Activated CD8-positive, alpha-beta T cell treated with anti-CD3 and anti-CD28 coated beads, Interleukin-2, amount 10 ng/mL, durations not matched to agents 7 days and 5 days (primary cell): ENCODE data around the gene HOXB4. TPM values are rescaled to one million over a fixed set of nuclear protein-coding genes. Genes with fewer than 3 reads are reported as not detected.

Experiments
- ATAC-seq: fragments of 150-1000 bp; cut with Tn5 transposase; one replicate; pipeline ENCODE4 v1.10.0; 2021; ENCODE audit warnings: moderate library complexity
- CTCF ChIA-PET: fragments of 350-600 bp; sonication (Branson Sonifier 250); formaldehyde crosslinking; loops from one replicate; lab custom pipeline; 2021; ENCODE audit warnings: antibody characterized with exemption; lab: Charles Lee
- POLR2A ChIA-PET: fragments of 350-600 bp; sonication (Branson Sonifier 250); formaldehyde crosslinking; loops from one replicate; lab custom pipeline; 2021; ENCODE audit warnings: antibody characterized with exemption; lab: Charles Lee
- DNase-seq: peaks from one replicate; pipeline ENCODE4 v3.0.0-alpha.2; 2020
- H3K27ac Mint-ChIP-seq: one replicate; pipeline ENCODE4 v1.8.0; 2021; ENCODE audit warnings: mild to moderate bottlenecking, mixed read lengths
- H3K27me3 Mint-ChIP-seq: one replicate; pipeline ENCODE4 v1.8.0; 2021; ENCODE audit warnings: low read depth, mixed read lengths
- H3K36me3 Mint-ChIP-seq: one replicate; pipeline ENCODE4 v1.8.0; 2021; ENCODE audit warnings: low read depth, mixed read lengths
- H3K4me1 Mint-ChIP-seq: one replicate; pipeline ENCODE4 v1.8.0; 2021; ENCODE audit warnings: low read depth, mixed read lengths
- H3K4me3 Mint-ChIP-seq: one replicate; pipeline ENCODE4 v1.8.0; 2021; ENCODE audit warnings: mild to moderate bottlenecking, mixed read lengths
- H3K9me3 Mint-ChIP-seq: one replicate; pipeline ENCODE4 v1.8.0; 2022; ENCODE audit warnings: mixed read lengths; ENCODE audit not compliant: insufficient read depth
- total RNA-seq, 2 experiments: library from RNA; stranded (reverse); gene quantifications; one replicate each; pipeline ENCODE4 v1.2.3, GENCODE V29; 2021

The HOXB4 gene
- total RNA-seq, 2 experiments from 2014 or later = 5.7 to 6.1 TPM

DNA sequence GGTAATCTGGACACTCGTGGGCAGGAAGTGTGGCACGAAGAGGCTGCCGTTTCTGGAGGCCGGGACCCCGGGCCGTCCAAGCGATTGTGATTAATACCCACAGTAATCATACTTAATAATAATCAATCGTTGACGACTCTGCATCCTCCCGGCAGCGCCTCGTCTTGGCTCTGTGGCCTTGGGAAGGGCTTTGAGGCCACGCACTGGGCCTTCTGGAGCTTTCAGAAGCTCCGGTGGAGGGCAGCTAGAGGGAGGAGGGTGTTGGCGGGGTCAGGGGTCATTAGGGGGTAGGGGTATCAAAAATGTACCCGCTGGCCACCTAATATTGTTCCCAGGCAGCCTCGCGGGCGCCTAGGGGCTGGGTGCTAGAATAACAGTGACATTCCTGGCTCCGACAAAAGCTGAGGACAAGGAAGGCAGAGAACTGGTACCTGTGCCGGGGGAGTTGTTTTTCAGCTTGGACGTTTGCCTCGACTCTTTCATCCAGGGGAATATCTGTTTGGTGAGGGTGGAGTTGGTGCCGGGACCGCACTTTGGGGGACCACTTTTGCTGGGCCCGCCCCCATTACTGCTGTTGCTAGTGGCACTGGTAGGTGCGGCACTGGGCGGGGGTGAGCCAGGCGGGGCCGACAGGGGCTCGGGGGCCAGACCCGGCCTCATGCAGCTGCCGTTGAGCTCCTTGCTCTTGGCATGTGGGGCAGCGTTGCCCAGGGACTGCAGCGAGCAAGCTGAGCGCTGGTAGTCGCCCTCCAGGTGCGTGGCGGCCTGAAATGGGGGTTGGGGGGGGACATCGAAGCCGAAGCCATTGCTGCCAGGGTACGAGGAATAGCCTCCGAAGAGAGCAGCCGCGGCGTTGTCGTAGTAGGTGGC lies 26.3 kb downstream of the HOXB4 start:
- no peaks in the 10 kb centered on the region for H3K9me3 Mint-ChIP-seq
- no peak for ATAC-seq
- POLR2A ChIA-PET = no interaction called here
- CTCF ChIA-PET = no interaction called here
- peaks cover 8% of the 10 kb centered on the region for H3K27me3 Mint-ChIP-seq
- no peak overlapping the region for H3K27ac Mint-ChIP-seq
- peaks cover 7% of the 10 kb centered on the region for H3K36me3 Mint-ChIP-seq
- no peak for DNase-seq
- H3K4me3 Mint-ChIP-seq = no peak overlapping the region
- peaks cover 30% of the 10 kb centered on the region for H3K4me1 Mint-ChIP-seq

DNA sequence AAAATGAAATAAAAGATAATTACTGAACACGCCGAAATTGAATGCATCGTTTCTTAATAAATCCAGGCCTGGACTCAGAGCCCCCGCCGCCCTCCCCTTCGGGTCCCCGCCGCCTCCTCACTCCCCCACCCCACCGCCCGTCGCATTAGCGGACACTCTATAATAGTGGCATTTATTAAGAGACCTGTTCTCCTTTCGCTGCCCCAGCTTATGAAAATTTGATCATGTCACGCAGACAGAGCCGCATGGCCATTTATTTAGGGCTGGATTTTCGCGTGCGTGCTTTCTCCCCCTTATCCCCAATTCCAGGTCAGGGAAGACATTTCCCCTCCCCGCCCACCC lies 27.0 kb downstream of the HOXB4 start:
- H3K36me3 Mint-ChIP-seq = peaks cover 7% of the 10 kb centered on the region
- ATAC-seq = no peak
- no peaks in the 10 kb centered on the region for H3K9me3 Mint-ChIP-seq
- ChIA-PET CTCF (no interaction called here), POLR2A (interaction anchor here (0.6 kb wide), 1 partner anchor 23 kb away, joined by 3 read pairs; no protein-coding TSS in a partner anchor)
- H3K27ac Mint-ChIP-seq = no peak overlapping the region
- peaks cover 37% of the 10 kb centered on the region for H3K4me1 Mint-ChIP-seq
- no peak for DNase-seq
- H3K27me3 Mint-ChIP-seq = peaks cover 2% of the 10 kb centered on the region
- H3K4me3 Mint-ChIP-seq = no peak overlapping the region

DNA sequence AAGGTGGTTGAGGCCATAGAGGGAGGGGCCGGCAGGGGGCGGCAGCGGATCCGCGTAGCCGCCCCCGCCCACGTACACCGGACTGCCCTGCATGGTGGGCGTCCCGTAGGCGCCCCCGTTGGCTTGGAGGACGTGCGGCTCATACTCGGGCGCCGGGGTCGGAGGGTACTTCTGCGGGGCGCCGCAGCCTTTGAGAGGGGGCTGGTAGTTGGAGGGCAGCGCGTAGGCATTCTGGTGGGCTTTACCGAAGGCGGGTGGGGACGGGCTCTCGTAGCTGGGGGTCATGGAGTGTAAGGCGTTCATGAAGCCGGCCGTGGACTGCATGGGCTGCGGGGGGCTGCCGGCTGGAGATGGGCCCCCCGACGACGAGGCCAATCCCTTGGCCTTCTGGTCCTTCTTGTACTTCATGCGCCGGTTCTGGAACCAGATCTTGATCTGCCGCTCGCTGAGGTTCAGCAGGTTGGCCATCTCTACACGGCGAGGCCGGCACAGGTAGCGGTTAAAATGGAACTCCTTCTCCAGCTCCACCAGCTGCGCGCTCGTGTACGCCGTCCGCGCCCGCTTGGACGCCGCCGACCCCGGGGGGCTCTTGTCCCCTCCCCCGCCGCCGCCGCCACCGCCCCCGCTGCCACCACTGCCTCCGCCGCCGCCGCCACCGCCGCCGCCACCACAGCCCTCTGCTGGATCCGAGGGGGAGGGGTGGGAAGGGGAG lies 27.5 kb downstream of the HOXB4 start:
- CTCF ChIA-PET = no interaction called here

DNA sequence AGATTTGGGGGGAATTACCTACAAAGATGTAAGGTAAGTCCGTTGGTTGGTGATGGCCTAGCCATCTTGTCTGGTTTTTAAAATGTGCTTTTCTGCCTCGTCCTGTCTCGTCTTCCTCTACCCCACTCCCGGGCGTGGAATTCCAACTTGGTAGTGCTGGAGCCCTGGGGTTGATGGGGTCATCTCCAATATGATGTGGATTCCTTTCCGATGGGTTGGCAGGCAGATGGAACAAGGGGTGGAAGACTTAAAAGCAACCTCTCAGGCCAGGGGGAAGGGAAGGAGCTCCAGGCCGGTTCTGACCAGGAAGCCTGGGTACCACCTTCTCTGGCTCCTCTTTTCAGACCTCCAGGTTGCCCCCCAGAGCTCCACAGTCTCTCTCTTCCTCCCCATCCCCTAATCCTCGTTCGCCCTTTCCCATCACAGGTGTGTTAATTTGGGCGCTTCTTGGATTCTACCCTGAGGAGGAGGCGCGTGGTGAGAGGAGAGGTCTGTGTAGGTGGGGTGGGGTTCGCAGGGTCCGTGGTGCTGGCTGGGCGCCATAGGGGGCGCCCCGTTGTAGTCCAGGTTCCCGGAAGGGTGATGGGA lies 28.1 kb downstream of the HOXB4 start:
- no peak for ATAC-seq
- ChIA-PET POLR2A (no interaction called here), CTCF (interaction anchor here (4.1 kb wide), 1 partner anchor 58 kb away, joined by 28 read pairs; no protein-coding TSS in a partner anchor)
- Mint-ChIP-seq H3K4me1 (peaks cover 41% of the 10 kb centered on the region), H3K4me3 (no peak overlapping the region), H3K27me3 (no peaks in the 10 kb centered on the region), H3K27ac (no peak overlapping the region), H3K9me3 (no peaks in the 10 kb centered on the region), H3K36me3 (peaks cover 7% of the 10 kb centered on the region)
- no peak for DNase-seq

More for the DNA sequence above, 27.5 kb downstream of the HOXB4 start:
- no peak for DNase-seq
- POLR2A ChIA-PET = interaction anchor here (0.6 kb wide), 1 partner anchor 24 kb away, joined by 3 read pairs; no protein-coding TSS in a partner anchor
- Mint-ChIP-seq H3K27me3 (peaks cover 2% of the 10 kb centered on the region), H3K4me1 (peaks cover 38% of the 10 kb centered on the region), H3K9me3 (no peaks in the 10 kb centered on the region), H3K36me3 (peaks cover 7% of the 10 kb centered on the region), H3K27ac (no peak overlapping the region), H3K4me3 (no peak overlapping the region)
- no peak for ATAC-seq

DNA sequence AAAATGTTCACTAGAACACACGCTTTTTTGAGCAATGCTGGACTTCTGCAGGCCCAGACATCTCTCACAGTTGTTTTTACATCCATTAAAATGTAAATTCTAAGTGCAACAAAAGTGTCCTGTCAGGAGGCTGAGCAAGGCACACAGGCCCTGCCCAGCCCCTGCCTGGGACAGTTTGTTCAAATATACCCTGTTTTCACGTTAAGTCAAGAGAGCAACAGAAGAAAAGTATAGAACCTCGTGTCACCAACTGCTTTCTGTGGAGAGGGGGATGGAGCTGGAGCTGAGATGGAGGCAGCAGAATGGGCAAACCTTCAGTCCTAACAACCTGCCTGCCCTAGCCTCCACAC lies 28.9 kb downstream of the HOXB4 start:
- Mint-ChIP-seq H3K27me3 (peaks cover 2% of the 10 kb centered on the region), H3K4me1 (peaks cover 45% of the 10 kb centered on the region), H3K9me3 (no peaks in the 10 kb centered on the region), H3K4me3 (no peak overlapping the region), H3K27ac (no peak overlapping the region), H3K36me3 (peaks cover 7% of the 10 kb centered on the region)
- DNase-seq (no peak), ATAC-seq (no peak)
- ChIA-PET CTCF (interaction anchor here (0.9 to 4.1 kb wide), 2 partner anchors 13 to 57 kb away, joined by 3 to 28 read pairs; no protein-coding TSS in a partner anchor), POLR2A (no interaction called here)

DNA sequence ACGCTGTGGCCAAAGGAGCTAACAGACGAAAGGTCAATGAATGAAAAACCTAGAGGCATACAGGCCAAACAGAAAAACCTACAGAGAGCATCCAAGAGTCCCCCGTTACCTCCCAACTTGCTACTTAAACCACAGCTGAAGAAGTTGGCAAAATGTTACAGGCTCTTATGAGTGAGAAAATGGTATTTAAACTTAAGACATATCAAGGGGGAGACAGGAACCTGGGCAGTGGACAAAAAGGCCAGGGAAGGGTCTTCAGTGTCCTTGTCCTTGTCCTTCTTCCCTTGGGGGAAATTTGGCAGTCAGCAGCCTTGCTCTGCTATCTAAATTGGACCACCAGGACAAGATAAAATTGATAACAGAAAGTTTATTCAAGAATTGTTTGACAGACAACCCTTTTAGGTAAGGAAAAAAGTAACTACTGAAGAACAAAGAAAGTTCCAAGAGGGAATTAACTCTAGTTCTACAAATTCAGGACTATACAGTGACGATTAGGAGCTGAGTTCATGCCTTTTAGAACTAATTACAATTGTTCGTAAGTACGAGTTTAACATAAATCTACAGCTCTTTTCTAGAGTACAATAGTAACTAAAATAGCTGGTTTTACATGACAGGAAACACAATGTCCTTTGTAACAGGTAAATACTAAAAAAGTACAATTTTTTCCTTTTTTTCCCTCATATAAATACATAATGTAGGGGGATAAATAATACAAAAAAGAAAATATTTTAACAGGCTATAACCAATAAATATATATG lies 29.4 kb downstream of the HOXB4 start:
- H3K27ac Mint-ChIP-seq = peak overlapping the region; percentile 81
- H3K9me3 Mint-ChIP-seq = no peaks in the 10 kb centered on the region
- POLR2A ChIA-PET = interaction anchor here (0.6 kb wide), 2 partner anchors 36 to 43 kb away, joined by 3 to 4 read pairs; no protein-coding TSS in a partner anchor
- DNase-seq (no peak), ATAC-seq (no peak)
- peak overlapping the region; percentile 64 for H3K4me3 Mint-ChIP-seq
- CTCF ChIA-PET = interaction anchor here (0.9 to 4.1 kb wide), 5 partner anchors 10 to 213 kb away, joined by 3 to 28 read pairs (median 6); no protein-coding TSS in a partner anchor
- H3K36me3 Mint-ChIP-seq = peaks cover 9% of the 10 kb centered on the region
- H3K27me3 Mint-ChIP-seq = peaks cover 2% of the 10 kb centered on the region
- H3K4me1 Mint-ChIP-seq = peaks cover 48% of the 10 kb centered on the region

DNA sequence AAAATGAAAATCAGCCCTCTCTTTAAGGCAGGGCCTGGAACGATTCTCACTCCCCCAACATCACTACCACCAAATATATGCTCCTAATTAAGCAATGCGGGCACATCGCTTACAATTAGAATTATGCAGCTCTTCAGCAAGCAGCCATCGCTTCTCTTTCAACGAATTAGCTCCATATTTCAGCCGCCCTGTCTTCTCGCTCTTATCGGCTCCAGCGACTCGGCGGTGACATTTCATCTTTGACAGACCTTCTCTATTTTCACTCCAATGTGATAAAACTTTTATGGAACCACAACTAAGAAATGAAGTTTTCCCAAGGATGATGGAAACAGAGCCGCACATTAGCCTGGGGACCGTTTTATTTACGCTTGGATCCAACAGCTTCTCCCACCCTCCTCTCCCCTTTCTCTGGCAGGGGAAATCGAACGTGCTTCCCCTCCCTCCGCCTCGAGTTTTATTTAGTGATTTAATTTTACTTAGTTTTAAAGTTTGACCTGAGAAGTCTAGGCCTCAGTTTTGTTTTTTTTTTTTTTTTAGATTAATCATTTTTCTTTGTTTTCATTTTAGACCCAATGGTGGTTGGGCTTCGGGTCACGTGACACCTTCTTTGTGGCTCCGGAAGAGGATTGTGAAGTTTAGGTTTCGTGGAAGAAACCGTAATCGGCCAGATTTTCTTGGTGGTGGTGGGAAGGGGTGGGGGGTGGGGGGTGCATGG lies 30.2 kb downstream of the HOXB4 start:
- DNase-seq (peak; percentile 68), ATAC-seq (no peak)
- POLR2A ChIA-PET = interaction anchor here (0.6 kb wide), 2 partner anchors 35 to 42 kb away, joined by 3 to 4 read pairs; no protein-coding TSS in a partner anchor
- Mint-ChIP-seq H3K9me3 (no peaks in the 10 kb centered on the region), H3K27me3 (peaks cover 2% of the 10 kb centered on the region), H3K4me3 (peak overlapping the region; percentile 64), H3K36me3 (peaks cover 10% of the 10 kb centered on the region), H3K4me1 (peaks cover 48% of the 10 kb centered on the region), H3K27ac (peak overlapping the region; percentile 81)
- CTCF ChIA-PET = interaction anchor here (1.0 to 4.1 kb wide), 5 partner anchors 9 to 212 kb away, joined by 3 to 28 read pairs (median 6); no protein-coding TSS in a partner anchor

DNA sequence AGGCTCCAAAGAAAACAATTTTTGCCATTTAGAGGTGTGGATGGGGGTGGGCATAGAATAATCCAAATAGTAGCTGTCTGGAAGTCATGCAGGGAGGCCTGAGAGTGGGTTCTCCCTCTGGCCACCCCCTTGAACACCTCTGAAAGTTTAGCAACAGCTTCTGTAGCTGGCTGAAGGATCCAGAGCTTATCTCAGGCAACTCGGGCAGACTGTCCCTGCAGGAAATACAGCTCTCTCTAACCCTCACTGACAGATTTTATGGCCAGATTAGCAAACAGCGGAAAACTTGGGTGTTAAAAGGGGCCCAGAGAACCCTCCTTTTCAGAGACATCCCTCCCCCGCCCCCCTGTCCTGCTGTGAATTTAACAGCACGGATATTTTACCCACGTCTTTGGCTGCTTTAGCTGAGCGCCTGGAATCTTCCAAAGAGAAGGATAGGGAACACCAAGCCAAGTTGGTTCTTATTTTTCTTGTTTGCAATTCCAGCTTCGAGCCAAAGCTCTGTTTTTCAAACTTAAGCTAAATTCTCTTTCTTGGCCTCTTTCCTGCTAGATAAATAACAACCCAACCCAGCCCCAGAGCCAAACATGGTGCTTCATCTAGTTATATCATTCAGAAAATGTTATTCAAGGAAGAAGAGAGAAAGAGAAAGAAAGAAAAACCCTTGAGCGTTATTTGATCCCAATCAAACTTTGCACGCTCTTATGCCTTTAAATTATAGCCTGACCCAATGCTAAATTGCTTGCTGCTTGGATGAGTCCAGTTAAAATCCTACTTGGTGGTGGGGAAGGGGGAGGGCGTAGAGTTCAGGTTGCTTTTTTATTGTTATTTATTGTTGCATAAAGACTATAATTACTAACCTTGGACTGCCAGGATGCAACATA lies 31.0 kb downstream of the HOXB4 start:
- Mint-ChIP-seq H3K9me3 (no peaks in the 10 kb centered on the region), H3K36me3 (peaks cover 14% of the 10 kb centered on the region), H3K27me3 (peaks cover 2% of the 10 kb centered on the region), H3K4me1 (peaks cover 53% of the 10 kb centered on the region), H3K27ac (peak overlapping the region; percentile 81), H3K4me3 (peak overlapping the region; percentile 64)
- ChIA-PET POLR2A (no interaction called here), CTCF (interaction anchor here (1.0 to 4.1 kb wide), 6 partner anchors 27 to 211 kb away, joined by 3 to 28 read pairs (median 6); no protein-coding TSS in a partner anchor)
- DNase-seq = no peak
- ATAC-seq = peak; percentile 28

DNA sequence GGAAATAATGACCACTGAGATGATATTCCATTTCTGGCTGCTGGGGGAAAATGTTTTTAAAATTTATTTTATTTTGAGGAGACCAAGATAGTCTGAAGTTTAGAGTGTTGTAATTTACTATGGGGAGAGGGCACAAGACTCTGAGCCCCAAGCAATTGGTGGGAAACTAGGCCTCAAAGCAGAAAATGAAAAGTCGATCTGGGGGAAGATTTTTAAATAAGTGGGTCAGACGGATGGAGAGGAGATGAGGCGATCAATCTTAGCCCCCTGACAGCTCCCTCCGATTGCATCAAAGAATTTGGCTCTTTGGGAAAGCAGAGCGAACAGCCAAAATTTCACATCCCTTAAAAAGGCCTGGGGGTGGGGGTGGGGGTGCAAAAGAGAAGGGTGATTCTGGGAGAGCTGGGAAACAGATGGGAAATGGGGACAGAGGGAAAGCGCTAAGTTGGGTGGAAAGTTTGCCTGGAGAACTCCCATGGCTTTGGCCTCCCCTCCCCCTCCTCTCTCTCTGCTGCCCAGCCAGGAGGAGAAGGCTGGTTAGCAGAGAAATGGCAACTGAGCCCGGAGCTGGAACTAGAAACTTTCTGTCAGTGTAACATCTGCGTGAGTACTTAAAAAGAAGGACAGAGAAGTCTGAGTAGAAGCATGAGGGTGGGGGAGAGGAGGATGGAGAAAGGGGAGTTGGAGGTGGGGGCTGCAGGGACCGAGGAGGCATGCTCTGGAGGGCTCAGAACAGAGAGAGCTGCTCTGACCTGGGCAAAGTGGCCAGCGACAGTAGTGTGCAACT lies 31.8 kb downstream of the HOXB4 start:
- H3K9me3 Mint-ChIP-seq = no peaks in the 10 kb centered on the region
- ChIA-PET POLR2A (interaction anchor here (0.6 to 0.7 kb wide), 3 partner anchors 10 to 644 kb away, joined by 3 to 5 read pairs (median 3); no protein-coding TSS in a partner anchor), CTCF (interaction anchor here (1.0 to 4.1 kb wide), 5 partner anchors 28 to 54 kb away, joined by 3 to 28 read pairs (median 5); no protein-coding TSS in a partner anchor)
- DNase-seq = no peak
- peak; percentile 1 for ATAC-seq
- peak overlapping the region; percentile 90 for H3K4me3 Mint-ChIP-seq
- peaks cover 16% of the 10 kb centered on the region for H3K36me3 Mint-ChIP-seq
- peaks cover 57% of the 10 kb centered on the region for H3K4me1 Mint-ChIP-seq
- H3K27me3 Mint-ChIP-seq = peaks cover 2% of the 10 kb centered on the region
- peak overlapping the region; percentile 81 for H3K27ac Mint-ChIP-seq
